GM18508 (cell line): ENCODE measurements around the gene CWC22.
"Not testable (repeated sequence)": the region's sequence is repeated elsewhere in the genome, so short reads cannot be mapped to it uniquely, and the experiment has no call there.

Experiments
- ATAC-seq: cut with Tn5 transposase; IDR thresholded peaks from one replicate; pipeline ENCODE4 v1.9.1; 2021; ENCODE audit warnings: moderate number of reproducible peaks; ENCODE audit not compliant: insufficient read depth, unreplicated experiment

The CWC22 gene

DNA sequence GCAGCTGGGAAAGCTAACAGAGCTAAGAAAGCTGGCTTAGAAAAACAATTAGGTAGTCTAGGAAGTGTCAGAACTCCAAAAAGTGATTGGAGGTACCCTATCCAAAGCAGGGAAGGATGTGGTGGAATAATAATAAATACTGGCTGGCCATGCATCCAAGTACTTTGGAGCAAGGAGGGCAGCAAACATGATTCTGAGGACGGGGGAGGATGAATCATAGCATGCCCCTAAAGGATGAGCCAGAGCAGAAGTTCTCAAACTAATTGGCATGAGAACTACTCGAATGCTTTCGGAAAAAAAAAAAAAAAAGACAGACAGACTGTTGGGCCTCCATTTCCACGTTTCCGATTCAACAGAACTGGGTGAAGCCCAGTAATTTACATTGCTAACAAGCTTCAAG lies 2.4 kb downstream of the CWC22 start:
- no peak for ATAC-seq

DNA sequence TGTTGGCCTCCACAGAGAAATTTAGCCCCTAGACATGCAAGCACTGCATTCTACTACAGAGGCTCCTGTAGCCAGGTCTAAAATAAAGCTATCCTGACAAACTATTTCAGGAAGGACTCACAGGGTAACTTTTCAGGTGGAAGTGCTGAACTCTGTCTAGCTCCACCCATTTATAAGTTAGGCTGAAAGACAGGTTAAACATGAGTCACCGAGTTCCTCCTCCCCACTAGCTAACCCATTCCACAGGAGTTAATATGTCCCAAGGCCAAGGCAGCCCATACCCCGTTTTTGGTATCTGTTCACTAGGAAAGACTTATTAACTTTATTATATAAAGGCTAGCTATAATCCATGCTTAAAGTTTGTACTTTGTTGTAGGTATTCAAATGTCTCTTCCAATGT lies 3.5 kb downstream of the CWC22 start:
- ATAC-seq = no peak

DNA sequence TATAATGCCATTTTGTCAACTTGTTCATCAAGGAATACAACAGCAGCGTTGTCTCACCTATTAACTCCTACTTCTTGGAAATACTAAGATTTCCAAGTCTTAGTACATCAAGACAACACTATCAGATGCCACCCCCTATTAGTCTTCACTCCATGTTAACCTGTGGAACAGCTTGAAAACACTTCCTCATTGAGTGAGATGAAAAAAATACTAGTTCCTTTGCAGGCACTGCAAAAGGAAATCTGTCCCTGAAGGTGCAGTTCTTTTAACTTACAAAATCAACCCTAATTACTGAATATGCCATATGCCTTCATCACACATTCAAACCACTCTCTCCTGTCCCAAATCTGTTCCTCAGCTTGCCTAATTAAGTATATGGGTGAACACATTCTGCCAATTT lies 4.0 kb downstream of the CWC22 start:
- no peak for ATAC-seq

DNA sequence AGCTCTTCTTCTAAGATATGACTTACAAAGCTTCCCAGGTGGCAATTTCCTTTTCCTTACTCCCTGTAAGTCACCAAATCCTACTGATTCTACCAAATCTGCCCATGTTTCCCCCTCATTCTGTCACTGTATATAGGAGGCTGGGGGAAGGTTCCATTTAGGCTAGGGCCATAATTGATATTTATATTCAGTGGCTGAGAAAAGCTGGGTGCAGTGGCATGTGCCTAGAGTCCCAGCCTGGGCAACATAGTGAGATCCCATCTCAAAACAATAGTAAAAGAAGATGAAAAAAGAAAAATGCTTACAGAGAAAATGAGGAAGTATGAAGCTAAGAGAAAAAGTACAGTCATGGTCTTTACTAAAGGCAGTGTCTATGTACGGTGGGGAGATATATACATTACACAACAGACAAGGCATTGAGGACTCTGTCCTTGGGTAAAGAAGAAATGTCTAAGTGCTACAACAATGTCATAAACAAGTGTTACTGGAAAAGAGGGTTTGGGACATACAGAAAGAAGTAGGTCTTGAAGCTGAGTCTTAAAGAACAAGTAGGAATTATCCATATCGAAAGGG lies 4.8 kb downstream of the CWC22 start:
- ATAC-seq = no peak

DNA sequence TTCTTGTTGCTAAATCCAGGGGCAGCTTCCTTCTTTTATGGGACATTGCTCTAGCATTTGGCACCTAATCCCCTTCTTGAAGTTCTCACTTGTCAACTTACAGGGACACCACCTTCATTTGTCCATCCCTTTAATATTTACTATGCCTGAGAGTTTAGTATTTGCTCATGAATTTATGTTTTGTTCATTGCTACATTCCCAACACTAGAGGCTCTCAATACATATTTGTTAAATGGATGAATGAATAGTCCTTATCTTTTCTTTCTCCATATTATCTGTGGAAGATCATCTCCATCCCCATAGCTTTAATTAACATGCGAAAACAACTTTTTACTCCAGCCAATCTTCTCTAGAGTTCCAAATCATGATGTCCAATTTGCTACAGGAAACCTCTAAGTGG lies 5.4 kb downstream of the CWC22 start:
- no peak for ATAC-seq

DNA sequence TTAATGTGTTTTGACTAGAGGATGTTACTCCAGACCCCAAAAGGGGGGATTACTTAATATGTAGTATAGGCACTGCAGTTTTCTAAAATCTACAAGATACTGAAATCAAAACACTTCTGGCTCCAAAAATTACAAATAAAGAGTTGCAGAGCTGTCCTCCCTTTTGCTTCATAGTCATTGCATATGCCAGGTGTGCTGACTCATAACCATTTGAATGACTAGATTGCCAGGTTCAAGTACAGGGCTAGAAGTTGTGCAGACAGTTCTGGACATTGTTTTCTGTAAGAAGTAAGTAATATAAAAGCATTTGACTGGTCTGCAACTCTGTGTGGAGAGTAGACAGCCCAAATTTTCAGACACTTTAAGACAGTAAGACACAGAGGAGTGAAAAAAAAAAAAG lies 6.7 kb downstream of the CWC22 start:
- ATAC-seq = no peak

DNA sequence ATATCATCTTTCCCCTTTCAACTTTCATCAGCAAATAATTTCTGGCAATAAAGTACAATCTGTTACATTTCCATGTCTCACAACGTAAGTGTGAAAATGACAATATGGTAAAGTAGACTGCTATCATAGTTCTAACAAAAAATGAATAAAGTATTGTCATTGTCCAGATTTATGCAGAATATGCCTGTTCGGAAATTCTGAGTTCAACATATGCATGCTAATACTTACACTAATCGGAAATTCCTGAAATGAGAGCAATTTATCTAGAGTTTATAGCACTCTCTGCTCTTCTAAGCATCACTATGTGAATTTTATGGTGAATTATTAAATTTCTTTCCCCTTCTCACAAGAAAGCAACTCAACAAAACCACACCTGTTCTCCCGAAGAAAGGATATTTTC lies 8.1 kb downstream of the CWC22 start:
- ATAC-seq = no peak

DNA sequence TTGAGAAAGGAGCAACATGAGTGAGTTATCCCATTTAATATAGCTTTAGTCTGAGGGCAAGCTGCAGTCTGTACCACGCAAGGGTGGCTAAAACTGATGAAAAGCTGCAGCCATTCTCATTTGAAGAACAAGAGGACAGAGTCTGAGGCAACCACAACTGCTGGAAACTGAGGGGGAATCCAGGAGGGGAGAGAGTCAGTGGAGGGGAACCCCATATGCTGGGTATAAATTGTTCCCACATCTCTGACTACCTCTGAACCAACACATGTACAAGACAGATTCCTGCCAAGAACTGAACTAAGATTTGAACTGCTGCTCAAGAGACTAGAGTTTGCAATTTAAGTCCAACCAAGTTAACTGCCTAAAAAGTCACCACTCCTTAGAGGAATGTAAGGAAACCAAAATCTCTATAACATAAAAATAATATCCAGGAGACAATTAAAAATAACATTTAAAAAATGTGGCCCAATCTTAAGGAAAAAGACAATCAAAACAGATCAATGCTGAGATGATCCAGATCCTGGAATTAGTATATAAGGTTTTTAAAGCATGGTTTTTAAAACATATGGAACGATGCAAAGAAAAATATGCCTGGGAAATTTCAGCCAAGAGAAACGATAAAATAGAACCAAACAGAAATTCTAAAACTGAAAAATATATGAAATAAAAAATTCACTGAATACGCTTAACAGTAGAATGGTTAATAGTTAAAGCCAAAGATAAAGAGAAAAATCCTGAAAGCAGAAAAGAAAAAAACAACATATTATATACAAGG lies 11.2 kb downstream of the CWC22 start:
- peak; percentile 63 for ATAC-seq

DNA sequence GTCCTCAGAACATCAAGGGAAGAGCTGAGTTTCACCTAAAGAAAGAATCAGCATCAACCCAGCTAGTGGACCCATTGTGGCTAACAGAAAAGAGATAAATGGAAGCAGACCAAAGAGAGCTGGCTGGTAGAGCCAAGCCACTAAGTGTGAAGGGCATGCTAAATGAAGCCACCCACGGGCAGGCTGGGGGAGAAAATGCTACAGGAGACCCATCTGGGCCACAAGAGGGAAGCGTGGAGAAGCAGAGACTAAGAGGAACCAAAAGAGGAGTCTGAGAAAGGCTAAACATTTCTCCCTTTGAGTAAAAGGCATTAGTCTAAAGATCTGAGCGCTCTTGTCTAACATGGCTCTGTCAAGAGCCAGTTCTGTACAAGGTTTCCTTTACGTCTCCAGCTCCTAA lies 15.8 kb downstream of the CWC22 start:
- ATAC-seq = no peak

DNA sequence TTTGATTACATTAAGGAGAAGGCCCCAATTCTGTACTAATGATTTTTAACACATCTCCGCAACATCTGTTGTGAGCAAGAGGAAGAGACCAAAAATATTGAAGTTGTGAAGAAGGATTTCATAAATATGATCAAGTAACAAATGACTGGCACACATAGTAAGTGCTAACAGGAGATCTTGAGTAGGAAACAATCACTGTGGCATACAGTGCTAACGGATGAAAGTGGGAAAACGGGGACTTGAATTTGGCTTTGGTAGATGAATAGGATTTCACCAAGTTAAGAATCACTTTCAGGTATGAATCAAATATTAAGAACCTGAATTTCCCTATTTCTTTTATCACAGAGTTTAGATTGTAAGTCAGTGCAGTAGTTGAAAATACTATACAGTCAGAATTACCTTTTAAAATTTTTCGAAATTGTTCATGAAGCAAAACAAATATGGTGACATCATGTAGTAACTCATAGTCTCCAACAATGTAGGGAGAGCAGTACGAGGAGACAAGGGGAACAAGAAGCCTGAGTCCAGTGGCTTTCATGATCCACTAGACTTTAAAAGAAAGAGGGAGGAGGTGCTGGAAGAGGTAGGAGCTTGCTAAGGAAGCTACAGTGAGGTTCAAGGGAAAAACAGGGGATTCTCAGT lies 16.3 kb downstream of the CWC22 start:
- ATAC-seq = no peak

DNA sequence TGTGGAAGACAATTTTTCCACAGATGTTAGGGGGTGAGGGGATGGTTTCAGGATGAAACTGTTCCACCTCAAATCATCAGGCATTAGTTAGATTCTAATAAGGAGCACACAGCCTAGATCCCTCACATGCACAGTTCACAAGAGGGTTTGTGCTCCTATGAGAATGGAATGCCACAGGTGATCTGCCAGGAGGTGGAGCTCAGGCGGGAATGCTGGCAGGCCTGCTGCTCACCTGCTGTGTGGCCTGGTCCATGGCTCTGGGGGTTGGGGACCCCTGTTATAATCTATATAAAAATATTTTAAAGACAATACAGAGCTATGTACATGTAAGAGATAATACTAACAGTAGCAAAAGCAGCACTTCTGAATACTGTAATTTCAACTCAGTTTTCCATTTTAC lies 19.2 kb downstream of the CWC22 start:
- no peak for ATAC-seq

DNA sequence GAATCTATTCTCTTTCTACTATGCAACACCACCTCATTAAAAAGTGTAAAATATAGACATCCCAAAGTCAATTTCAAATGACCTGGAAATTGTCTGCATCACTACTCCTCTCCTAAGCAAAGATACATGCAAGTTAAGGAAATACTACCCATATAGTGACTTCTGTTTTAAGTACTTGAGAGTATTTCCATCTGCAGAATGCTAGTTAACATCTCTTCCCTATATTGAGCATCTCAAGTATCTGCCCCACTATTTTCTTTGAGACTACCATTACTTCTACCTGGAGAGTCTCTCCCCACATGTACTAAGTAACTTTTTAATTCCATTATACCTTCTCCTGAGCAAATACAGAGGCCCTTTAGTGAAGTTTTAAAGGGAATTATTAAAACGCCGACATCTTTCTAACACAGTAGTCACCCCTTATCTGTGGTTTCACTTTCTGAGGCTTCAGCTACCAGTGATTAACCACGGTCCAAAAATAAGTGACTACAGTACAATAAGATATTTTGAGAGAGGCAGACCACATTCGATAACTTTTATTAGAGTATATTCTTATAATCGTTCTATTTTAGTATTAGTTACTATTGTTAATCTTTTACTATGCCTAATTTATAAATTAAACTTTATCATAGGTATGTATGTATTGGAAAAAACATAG lies 21.8 kb downstream of the CWC22 start:
- ATAC-seq = peak; percentile 88

DNA sequence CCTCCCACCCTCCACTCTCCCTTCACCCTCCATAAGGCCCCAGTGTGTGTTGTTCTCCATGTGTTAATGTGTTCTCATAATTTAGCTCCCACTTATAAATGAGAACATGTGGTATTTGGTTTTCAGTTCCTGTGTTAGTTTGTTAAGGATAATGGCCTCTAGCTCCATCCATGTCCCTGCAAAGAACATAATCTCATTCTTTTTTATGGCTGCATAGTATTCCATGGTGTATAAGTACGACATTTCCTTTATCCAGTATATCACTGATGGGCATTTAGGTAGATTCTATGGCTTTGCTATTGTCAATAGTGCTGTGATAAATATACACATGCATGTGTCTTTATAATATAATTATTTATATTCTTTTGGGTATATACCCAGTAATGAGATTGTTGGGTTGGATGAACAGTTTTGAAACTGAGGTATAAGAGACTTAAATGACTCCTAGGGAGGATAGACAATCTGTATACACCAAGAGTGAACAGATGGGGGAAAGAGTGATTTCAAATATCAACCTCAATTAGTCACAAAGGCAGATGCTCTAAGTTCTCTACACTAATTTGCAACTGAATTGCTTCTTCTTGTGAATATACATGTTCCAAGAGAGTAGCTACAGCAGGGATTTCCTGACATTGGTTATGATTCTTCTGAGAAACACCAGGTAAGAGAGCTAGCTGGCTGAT lies 23.7 kb downstream of the CWC22 start:
- ATAC-seq = no peak

DNA sequence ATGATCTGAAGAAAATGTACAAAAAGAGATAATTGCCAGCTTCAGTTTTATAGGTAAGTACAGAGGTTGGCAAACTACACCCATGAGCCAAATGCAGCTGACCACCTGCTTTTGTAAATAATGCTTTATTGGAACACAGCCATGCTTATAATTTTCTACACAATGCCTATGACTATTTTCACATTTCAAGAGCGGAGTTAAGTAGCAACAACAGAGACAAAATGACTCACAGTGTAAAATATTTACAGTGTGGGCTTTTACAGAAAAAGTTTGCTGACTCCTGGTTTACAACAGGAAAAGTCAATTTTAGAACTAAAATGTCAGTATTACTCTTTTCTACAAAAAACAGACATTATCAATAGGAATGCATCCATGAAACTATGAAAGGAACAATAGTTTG lies 26.0 kb downstream of the CWC22 start:
- ATAC-seq = no peak

DNA sequence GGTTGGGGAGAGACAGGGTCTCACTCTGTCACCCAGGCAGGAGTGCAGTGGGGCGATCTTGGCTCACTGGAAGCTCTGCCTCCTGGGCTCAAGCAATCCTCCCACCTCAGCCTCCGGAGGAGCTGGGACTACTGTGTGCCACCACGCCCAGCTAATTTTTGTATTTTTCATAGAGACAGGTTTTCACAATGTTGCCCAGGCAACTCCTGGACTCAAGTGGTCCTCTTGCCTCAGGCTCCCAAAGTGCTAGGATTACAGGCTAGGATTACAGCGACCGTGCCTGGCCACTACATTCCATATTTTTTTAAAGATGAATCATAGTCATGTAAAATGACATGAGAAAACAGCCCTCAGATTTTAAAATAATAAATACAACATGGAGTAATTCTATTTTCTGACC lies 32.3 kb downstream of the CWC22 start:
- ATAC-seq = no peak

DNA sequence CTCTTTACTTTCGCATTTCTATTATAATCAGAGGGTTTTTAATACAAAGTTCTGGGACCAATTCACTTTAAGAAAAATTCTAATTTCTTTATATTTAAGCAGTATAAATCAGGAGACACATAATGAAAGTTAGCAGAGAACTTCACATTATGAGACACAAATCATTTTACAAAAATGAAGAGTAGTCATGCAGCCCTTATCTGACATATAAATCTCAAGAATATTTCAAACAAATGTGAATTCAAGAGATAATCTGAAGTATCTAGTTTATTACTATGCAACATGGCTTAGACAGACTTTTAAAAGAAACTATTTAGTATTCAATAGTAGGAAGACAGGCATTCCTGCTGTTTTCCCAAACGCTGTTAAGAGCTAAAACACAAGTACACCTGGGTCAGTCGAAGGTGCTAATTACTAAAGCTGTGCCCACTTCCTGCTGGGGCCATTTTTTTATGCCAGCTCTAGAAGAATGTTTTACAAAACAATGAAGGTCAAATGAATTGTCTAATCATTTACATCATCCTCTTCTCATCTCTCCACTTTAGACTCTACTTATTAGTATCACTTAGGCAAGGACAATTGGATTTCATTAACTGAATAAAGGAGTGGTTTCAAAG lies 40.2 kb downstream of the CWC22 start:
- no peak for ATAC-seq

DNA sequence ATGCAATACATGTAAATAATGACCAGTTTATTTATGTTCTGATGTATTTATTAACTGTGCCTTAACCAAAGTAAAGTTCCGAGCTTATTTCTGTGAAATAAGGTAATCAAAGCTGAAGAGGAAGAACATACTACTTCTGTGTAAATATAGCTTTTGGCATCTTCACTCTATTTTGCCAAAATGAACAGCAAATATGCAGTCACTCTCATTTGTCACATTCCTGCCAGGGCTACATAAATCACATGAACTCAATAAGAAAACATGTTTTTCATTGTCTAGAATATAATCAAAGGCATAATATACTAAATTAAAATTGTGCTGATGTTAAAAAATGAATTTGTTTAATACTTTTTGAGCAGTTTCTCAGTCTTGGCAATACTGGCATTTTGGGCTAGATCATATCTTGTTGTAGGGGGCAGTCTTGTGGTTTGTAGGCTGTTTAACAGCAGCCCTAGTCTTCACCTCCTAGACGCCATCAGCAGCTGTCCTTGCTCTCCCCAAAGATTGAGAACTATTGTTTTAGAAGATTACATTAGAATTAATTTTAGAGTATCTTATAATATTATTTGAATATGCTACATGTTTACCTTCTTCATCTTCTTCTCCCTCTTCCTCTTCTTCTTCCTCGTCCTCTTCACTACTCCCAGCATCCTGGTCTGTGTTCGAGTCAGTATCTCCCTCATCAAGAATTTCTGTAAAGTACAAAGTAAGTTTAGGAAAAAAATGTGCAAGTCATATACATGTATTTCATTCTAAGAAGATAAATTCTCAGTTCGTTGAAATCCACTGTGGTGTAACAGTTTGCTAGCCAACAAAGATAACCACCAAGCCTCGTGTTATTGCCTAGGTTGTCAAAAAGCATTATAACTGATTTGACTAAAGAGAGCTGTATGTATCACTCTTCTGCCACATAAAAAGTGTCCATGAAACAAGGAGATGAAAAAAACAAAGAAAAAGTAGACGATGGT lies 41.5 kb downstream of the CWC22 start:
- ATAC-seq = no peak

DNA sequence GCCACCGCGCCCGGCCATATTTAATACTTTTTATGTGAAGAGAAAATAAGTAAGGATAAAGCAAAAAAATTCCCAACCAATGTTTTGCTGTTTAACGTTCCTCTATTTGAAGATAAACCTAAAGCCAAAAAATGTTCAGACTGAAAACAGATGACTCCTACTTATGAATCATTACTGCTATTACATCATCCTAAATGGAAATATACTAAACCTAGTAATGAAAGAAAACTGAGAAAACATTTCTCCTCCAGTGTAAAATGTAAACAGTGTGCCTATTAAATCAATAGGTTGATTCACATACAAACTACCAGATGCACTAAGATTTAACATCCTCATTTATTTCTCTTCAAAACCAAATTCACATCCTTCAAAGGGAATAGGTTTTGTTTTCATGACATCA lies 43.5 kb downstream of the CWC22 start:
- no peak for ATAC-seq

DNA sequence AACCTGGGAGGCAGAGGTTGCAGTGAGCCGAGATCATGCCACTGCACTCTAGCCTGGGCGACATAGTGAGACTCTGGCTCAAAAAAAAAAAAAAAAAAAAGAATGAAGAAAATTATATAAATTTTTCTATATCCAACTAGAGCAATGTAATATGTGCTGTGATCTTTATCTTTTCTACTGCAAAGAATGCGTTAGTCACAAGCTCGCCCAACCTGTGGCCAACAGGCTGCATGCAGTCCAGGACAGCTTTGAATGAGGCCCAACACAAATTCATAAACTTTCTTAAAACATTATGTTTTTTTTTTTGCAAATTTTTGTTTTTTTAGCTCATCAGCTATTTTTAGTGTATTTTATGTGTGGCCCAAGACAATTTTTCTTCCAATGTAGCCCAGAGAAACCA lies 48.8 kb downstream of the CWC22 start:
- ATAC-seq = not testable (repeated sequence)
